Hematopoietic multipotent progenitor cell treated with erythropoietin and hydrocortisone succinate and interleukin-3 and kit ligand, for 6 days (in vitro differentiated cells): ENCODE measurements around the gene NADK.
"Not testable (repeated sequence)": the region's sequence is repeated elsewhere in the genome, so short reads cannot be mapped to it uniquely, and the experiment has no call there.

Source experiments
- DNase-seq: peaks from one replicate; pipeline ENCODE4 v3.0.0-alpha.2; 2015

Gene NADK

DNA sequence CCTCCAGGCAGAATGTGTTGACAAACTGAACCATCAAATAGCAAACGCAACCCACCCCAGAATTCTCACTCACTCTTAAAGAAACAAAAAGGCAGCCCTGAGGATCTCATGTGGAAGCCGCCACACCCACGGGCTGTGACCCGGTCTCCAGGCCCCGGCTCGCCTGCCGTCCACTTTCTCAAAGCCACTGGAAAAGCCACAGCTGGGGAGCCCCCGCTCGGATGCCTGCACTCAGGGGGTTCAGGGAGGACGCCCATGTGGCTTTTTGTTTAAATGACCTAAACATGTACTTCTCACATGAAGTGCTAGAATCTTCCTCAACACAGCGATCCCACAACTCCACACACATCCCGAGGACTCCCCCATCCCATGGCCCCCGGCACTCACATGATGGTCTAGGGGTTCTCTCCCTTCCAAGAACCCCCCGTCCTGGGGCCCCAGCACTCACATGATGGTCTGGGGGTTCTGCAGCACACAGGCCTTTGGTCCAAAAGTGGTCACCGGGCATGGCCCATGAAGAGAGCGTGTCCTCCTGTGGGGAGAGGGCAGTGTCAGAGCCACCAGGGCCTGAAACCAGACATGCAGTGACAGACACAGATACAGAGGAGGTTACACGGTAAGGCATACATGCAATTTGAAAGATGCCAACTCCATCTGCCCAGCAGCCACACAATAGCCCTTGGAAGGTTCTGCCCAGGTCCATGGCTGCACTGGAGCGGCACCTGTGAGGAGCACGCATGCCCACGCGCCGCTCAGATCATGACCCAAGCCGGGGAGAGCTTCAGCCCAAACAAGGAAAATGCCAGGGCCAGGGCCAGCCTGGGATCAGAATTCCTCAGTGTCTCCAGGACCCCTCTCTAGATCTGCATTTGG lies 16.5 kb downstream of the NADK start:
- no peak for DNase-seq

- DNase-seq = no peak
Observed at GRCh38 chr1:1760715-1761114, 17.6 kb downstream of the NADK start.

DNA sequence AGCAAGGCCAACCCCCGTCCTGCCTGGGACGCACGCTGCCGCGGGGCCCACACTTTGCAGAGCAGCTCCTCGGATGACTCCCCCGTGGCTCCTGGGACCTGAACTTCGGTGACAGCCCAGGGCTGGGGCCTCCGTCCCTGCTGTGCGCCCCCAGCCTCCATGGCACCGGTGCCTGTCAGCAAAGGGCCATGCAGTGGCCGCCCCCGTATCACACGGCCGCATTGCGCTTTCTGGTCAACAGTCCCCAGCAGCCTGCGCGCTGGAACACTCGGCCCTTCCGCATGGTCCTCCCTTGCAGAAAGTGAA lies 18.0 kb downstream of the NADK start:
- DNase-seq = no peak

- DNase-seq = no peak
Observed at GRCh38 chr1:1759456-1760344, 18.6 kb downstream of the NADK start.

- peak; percentile 51 for DNase-seq
Observed at GRCh38 chr1:1758692-1759455, 19.4 kb downstream of the NADK start.

DNA sequence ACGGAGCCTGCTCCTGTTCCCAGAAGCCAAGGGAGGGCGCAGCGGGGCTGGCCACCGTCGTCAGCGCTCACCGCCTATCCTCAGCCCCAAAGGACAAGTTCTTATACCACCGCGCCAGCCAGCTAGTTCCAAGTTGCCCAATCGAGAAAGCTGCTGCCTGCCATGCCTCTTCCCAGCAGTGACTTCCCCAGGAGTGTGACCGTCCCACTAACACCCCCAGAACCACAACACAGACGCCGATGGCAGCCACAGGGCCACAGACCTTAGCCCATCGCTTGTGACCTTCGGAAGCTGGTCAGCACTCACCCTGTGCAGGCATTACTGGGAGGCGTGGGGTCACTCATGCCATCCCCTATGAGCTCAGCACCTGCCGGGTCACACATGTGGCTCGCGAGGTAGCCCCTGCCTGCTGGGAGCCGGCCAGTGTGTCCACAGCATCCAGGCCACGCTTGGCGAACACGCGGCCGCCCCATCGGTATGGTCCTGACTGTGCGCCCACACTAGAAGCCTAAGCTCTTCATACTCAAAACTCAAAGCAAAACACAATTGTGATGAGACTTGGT lies 20.1 kb downstream of the NADK start:
- no peak for DNase-seq

GRCh38 chr1:1757422-1758058 lies 20.7 kb downstream of the NADK start:
- no peak for DNase-seq

- DNase-seq = no peak
Observed at GRCh38 chr1:1756661-1757421, 21.4 kb downstream of the NADK start.

DNA sequence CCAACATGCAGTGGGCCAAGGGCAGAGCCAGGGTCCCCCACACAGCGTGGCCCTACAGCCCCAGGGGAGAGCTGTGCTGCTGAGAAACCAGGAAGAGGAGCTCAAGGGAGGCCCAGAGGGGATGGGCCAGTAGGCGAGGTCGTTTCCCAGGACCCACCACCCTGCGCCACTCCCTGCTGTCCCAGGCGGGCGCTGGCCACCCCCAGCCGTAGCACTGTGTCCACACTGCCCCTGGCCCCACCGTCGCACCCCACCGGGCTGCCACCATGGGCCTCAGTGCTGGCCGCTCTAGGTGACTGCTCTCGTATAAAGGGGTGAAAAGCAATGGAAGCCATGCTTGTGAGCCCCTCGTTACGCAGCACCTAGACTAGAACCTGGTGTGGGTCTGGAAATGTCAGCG lies 22.4 kb downstream of the NADK start:
- no peak for DNase-seq

DNA sequence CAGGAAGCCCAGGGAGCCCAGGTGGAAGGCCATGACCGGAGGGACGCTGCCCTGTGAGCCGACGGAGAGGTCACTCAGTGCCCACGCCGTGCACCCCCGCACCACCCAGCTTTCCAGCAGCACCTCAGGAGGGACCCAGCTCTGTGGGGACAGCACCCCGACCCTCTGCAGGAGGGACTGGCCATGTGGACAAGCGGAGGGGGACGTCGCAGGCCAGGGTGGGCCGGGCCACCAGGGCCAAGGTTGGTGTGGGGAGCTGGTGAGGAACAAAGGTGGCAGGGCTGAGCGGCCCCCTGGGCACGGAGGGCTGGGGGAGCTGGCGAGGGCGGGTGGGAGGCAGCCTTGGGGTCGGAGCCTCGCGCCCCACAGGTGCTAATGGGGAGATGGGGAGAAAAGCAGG lies 22.8 kb downstream of the NADK start:
- no peak for DNase-seq

- DNase-seq = no peak
Observed at GRCh38 chr1:1754051-1754815, 24.0 kb downstream of the NADK start.

GRCh38 chr1:1753607-1754005 lies 24.7 kb downstream of the NADK start:
- no peak for DNase-seq

GRCh38 chr1:1752636-1753606 lies 25.3 kb downstream of the NADK start:
- DNase-seq = no peak

DNA sequence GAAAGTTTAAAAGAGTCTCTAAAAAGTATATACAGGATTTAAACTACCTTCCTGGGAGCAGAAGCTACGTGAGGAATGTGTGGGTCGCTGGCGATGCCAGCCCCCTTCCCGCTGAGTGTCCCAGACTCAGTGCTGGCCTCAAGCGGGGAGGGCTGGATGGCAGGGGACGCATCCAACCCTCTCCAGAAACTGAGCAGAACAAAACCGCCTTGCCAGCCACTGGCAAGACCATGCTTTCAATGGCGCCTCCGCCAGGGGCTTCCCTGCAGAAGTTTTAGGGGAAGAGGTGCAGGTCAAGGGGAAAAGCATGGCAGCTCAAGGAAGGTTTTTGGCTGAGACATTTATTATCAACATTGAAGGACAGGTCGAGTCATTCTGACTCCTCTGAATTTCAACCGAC lies 26.1 kb downstream of the NADK start:
- DNase-seq = no peak

DNA sequence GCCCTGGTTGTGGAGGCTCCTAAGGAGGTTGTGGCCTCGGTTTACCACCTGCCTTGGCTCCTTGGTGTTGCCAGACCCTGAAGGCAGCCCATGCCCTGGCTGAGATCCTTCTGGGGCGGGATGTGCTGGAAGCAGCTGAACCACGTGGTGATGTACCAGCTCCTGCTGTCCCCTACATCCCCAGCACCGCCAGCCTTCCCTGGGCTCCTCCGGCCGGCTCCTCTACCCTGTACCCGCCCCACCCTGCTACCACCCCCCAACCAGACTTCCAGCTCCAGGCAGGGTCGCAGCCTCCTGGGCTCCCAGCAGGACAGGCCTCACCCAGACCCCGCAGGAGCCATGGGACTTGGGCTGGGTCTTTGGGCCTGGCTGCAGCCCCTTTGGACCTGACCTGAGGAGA lies 28.3 kb downstream of the NADK start:
- DNase-seq = not testable (repeated sequence)

GRCh38 chr1:1748686-1749321 lies 29.5 kb downstream of the NADK start:
- DNase-seq = no peak

GRCh38 chr1:1746566-1746909 lies 31.7 kb downstream of the NADK start:
- not testable (repeated sequence) for DNase-seq

- DNase-seq = peak; percentile 65
Observed at GRCh38 chr1:1745651-1746565, 32.4 kb downstream of the NADK start.
